ENCODE data around the gene ADIPOR2. TPM values are rescaled to one million over a fixed set of nuclear protein-coding genes. Genes with fewer than 3 reads are reported as not detected.

Gene ADIPOR2
- total and polyA plus RNA-seq, 10 of the 15 experiments (the other 5 are each of a cell fraction or from before 2014, with no cell fraction given): 8.6 to 65.0 (median 38.0) TPM

DNA sequence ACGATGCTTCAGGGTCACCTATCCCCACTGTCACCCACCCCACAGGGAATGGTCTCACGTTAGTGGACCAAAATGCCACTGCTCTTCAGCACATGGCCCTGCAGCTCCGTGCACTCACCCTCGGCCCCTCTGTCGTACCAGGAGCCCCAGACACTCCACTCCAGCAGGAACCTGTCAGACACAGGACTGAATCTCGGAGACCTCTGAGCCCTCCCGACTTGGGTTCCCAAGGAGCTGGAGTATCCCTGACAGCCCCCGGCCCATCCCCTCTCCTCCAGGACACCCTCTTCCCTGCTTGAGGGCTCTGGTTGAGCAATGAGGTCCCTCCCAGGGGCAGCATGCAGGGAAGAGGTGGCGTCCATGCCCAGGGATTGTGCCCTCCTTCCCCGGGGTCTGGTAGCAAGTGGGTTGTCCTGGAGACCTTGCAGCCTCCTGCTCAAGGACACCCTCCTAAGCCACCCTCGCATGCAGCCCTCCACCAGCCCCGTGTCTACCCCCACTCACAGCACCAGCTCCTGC, 109.1 kb downstream of the ADIPOR2 start:
- ChIA-PET POLR2A (interaction anchor here (1.4 kb wide), 1 partner anchor 140 kb away, joined by 6 read pairs; no protein-coding TSS in a partner anchor), CTCF (interaction anchor here (0.6 to 6.5 kb wide), 4 partner anchors 10 to 235 kb away, joined by 3 to 106 read pairs (median 3); no protein-coding TSS in a partner anchor), RAD21 (ENCODE audit: unreplicated experiment) (interaction anchor here (0.6 to 6.5 kb wide), 2 partner anchors 140 to 219 kb away, joined by 3 to 69 read pairs; no protein-coding TSS in a partner anchor), SMC1A (ENCODE audit: uncharacterized antibody, unreplicated experiment) (interaction anchor here (1.2 to 2.8 kb wide), 3 partner anchors 138 to 140 kb away, joined by 3 to 16 read pairs (median 3); no protein-coding TSS in a partner anchor)
- no peak overlapping the region for H3K27ac ChIP-seq (ENCODE audit: control insufficient read depth, insufficient read depth)
- H2AFZ ChIP-seq (ENCODE audit: control insufficient read depth, low read depth, low read length): no peak overlapping the region
- H3K4me1 ChIP-seq (ENCODE audit: control insufficient read depth, insufficient read depth, low read length): peaks cover 4% of the 10 kb centered on the region; the same call in 1 of the 2 replicates
- no peak for ATAC-seq
- no peaks in the 10 kb centered on the region; a peak in 1 of 4 replicates for H3K36me3 ChIP-seq (ENCODE audit: control insufficient read depth in 2 of 2, insufficient read depth in 2 of 2, low read length in 1 of 2)
- TF ChIP-seq WRNIP1 (IDR thresholded peaks at IDR 0.05; ENCODE audit: borderline replicate concordance, low read depth, low read length) (no peak), NR2C1 (IDR thresholded peaks at IDR 0.05) (no peak), LARP7 (IDR thresholded peaks at IDR 0.05) (no peak), GABPA (IDR thresholded peaks at IDR 0.05; ENCODE audit: low read depth) (no peak), TARDBP (IDR thresholded peaks at IDR 0.05; ENCODE audit: borderline replicate concordance) (no peak), RAD21 (IDR thresholded peaks at IDR 0.05; ENCODE audit: insufficient read depth, low read depth, low read length) (no peak), DPF2 (IDR thresholded peaks at IDR 0.05) (no peak), HDGF (IDR thresholded peaks at IDR 0.05) (no peak), CREM (IDR thresholded peaks at IDR 0.05; ENCODE audit: low read depth) (no peak), STAT1 (conservative IDR thresholded peaks at IDR 0.05) (no peak), RCOR1 (conservative IDR thresholded peaks at IDR 0.05; ENCODE audit: low read depth, low read length) (no peak)
- TF ChIP-seq, protein P1, sequence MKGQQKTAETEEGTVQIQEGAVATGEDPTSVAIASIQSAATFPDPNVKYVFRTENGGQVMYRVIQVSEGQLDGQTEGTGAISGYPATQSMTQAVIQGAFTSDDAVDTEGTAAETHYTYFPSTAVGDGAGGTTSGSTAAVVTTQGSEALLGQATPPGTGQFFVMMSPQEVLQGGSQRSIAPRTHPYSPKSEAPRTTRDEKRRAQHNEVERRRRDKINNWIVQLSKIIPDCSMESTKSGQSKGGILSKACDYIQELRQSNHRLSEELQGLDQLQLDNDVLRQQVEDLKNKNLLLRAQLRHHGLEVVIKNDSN (IDR thresholded peaks at IDR 0.05; ENCODE audit: borderline replicate concordance, extremely low read length, insufficient read depth, low read depth, low read length): no peak
- TF ChIP-seq, protein P2, sequence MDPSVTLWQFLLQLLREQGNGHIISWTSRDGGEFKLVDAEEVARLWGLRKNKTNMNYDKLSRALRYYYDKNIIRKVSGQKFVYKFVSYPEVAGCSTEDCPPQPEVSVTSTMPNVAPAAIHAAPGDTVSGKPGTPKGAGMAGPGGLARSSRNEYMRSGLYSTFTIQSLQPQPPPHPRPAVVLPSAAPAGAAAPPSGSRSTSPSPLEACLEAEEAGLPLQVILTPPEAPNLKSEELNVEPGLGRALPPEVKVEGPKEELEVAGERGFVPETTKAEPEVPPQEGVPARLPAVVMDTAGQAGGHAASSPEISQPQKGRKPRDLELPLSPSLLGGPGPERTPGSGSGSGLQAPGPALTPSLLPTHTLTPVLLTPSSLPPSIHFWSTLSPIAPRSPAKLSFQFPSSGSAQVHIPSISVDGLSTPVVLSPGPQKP (IDR thresholded peaks at IDR 0.05; ENCODE audit: low read depth, low read length): no peak
- TF ChIP-seq, protein P3, sequence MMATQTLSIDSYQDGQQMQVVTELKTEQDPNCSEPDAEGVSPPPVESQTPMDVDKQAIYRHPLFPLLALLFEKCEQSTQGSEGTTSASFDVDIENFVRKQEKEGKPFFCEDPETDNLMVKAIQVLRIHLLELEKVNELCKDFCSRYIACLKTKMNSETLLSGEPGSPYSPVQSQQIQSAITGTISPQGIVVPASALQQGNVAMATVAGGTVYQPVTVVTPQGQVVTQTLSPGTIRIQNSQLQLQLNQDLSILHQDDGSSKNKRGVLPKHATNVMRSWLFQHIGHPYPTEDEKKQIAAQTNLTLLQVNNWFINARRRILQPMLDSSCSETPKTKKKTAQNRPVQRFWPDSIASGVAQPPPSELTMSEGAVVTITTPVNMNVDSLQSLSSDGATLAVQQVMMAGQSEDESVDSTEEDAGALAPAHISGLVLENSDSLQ (IDR thresholded peaks at IDR 0.05): no peak
- TF ChIP-seq, protein P4, sequence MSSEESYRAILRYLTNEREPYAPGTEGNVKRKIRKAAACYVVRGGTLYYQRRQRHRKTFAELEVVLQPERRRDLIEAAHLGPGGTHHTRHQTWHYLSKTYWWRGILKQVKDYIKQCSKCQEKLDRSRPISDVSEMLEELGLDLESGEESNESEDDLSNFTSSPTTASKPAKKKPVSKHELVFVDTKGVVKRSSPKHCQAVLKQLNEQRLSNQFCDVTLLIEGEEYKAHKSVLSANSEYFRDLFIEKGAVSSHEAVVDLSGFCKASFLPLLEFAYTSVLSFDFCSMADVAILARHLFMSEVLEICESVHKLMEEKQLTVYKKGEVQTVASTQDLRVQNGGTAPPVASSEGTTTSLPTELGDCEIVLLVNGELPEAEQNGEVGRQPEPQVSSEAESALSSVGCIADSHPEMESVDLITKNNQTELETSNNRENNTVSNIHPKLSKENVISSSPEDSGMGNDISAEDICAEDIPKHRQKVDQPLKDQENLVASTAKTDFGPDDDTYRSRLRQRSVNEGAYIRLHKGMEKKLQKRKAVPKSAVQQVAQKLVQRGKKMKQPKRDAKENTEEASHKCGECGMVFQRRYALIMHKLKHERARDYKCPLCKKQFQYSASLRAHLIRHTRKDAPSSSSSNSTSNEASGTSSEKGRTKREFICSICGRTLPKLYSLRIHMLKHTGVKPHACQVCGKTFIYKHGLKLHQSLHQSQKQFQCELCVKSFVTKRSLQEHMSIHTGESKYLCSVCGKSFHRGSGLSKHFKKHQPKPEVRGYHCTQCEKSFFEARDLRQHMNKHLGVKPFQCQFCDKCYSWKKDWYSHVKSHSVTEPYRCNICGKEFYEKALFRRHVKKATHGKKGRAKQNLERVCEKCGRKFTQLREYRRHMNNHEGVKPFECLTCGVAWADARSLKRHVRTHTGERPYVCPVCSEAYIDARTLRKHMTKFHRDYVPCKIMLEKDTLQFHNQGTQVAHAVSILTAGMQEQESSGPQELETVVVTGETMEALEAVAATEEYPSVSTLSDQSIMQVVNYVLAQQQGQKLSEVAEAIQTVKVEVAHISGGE (CRISPR knock-in tag; IDR thresholded peaks at IDR 0.05): no peak
- no peak overlapping the region for H3K4me3 ChIP-seq
- no peak overlapping the region for H3K9ac ChIP-seq (ENCODE audit: control insufficient read depth, insufficient read depth, low read length)
- in situ Hi-C loops (cut with MboI): no loop called here
- no peak overlapping the region for H3K4me2 ChIP-seq (ENCODE audit: control insufficient read depth, insufficient read depth)
- BruUV-seq (replicated peaks): no TSS peak
- DNase-seq (ENCODE audit: low read depth, low spot score): no peak
- WGBS (ENCODE audit: insufficient coverage, insufficient replicate concordance, low lambda C conversion rate, missing lambda C conversion rate): 62% methylated on average over 12 of the region's 12 CpGs
- H3K27me3 ChIP-seq (replicated peaks in 1 of 2; ENCODE audit: control insufficient read depth in 2 of 2, insufficient read depth in 2 of 2, low read length in 1 of 2): no peaks in the 10 kb centered on the region
- no peaks in the 10 kb centered on the region for H4K20me1 ChIP-seq (ENCODE audit: control insufficient read depth, insufficient read depth)
- intact Hi-C loops (cut with micrococcal nuclease; ENCODE audit: unreplicated experiment): loop anchor here (5.0 to 10.0 kb wide), 2 partner anchors 485 to 782 kb away; no protein-coding TSS in a partner anchor
- no peaks in the 10 kb centered on the region; the same call in 1 of the 2 replicates for H3K79me2 ChIP-seq (ENCODE audit: control insufficient read depth, insufficient read depth, low read length)
- FAIRE-seq: no peak
- no peaks in the 10 kb centered on the region for H3K9me3 ChIP-seq (replicated peaks; ENCODE audit: control insufficient read depth, insufficient read depth, low read length)

All from GM12878 (cell line).